Measurements from ENCODE around the gene SVIL. TPM values are rescaled to one million over a fixed set of nuclear protein-coding genes. Genes with fewer than 3 reads are reported as not detected.

The SVIL gene
- total and polyA plus RNA-seq, 2 of the 13 experiments (the other 11 are each of a cell fraction or from before 2014, with no cell fraction given) = 3.9 to 12.1 TPM

GRCh38 chr10:29600821-29601220 lies 34.0 kb downstream of the SVIL start:
- no peaks in the 10 kb centered on the region for H3K9me3 ChIP-seq (ENCODE audit: low read length)
- no peaks in the 10 kb centered on the region for H3K4me1 ChIP-seq (ENCODE audit: insufficient read depth, low read length)
- no TSS peak for BruUV-seq (replicated peaks)
- 96% methylated on average over 6 of the region's 6 CpGs for WGBS (ENCODE audit: low lambda C conversion rate)
- H4K20me1 ChIP-seq (ENCODE audit: insufficient read depth, low read length) = no peaks in the 10 kb centered on the region
- ChIA-PET POLR2A (no interaction called here), CTCF (ENCODE audit: low intra/inter-chr PET ratio, low total read pairs) (no interaction called here)
- H3K79me2 ChIP-seq (ENCODE audit: insufficient read depth, low read length) = no peaks in the 10 kb centered on the region
- no peak overlapping the region for H3K4me2 ChIP-seq (ENCODE audit: low read depth, low read length)
- intact Hi-C loops (cut with micrococcal nuclease; ENCODE audit: unreplicated experiment) (no loop called here), in situ Hi-C loops (cut with HindIII; ENCODE audit: extremely low pct_ligation_motif_present, low pct_unique_long_range_greater_than_20kb) (no loop called here)
- DNase-seq (ENCODE audit: low spot score) (no peak), FAIRE-seq (no peak), ATAC-seq (no peak)
- H2AFZ ChIP-seq (ENCODE audit: low read length) = no peak overlapping the region
- H3K9ac ChIP-seq (ENCODE audit: insufficient read depth, low read depth, low read length) = no peak overlapping the region
- no peak overlapping the region for H3K27ac ChIP-seq (ENCODE audit: extremely low read length, insufficient read depth, low read length)
- no peak overlapping the region for H3K4me3 ChIP-seq (replicated peaks in 1 of 3; ENCODE audit: insufficient read depth in 1 of 3, low read depth in 2 of 3, low read length in 3 of 3)
- no peaks in the 10 kb centered on the region; a peak in 1 of 5 replicates for H3K36me3 ChIP-seq (replicated peaks in 1 of 2; ENCODE audit: control insufficient read depth in 1 of 2, insufficient read depth in 2 of 2, low read length in 2 of 2)
- H3K27me3 ChIP-seq (ENCODE audit: control insufficient read depth in 1 of 2, insufficient read depth in 2 of 2, low read length in 2 of 2) = no peaks in the 10 kb centered on the region
- TF ChIP-seq KDM3A (CRISPR knock-in tag; IDR thresholded peaks at IDR 0.05; ENCODE audit: low read depth) (no peak), ZNF652 (CRISPR knock-in tag; IDR thresholded peaks at IDR 0.05; ENCODE audit: borderline replicate concordance, low read depth) (no peak), ZBTB40 (IDR thresholded peaks at IDR 0.05) (no peak), ZBTB40 (CRISPR knock-in tag; IDR thresholded peaks at IDR 0.05) (no peak), ZNF766 (CRISPR knock-in tag; IDR thresholded peaks at IDR 0.05; ENCODE audit: borderline replicate concordance) (no peak), ZNF552 (CRISPR knock-in tag; IDR thresholded peaks at IDR 0.05; ENCODE audit: borderline replicate concordance) (no peak), SKIL (CRISPR knock-in tag; IDR thresholded peaks at IDR 0.05; ENCODE audit: borderline replicate concordance) (no peak), EP300 (IDR thresholded peaks at IDR 0.05; ENCODE audit: low read depth in 2 of 2, low read length in 2 of 2) (no peak), EP300 (CRISPR knock-in tag; IDR thresholded peaks at IDR 0.05; ENCODE audit: borderline replicate concordance) (no peak), TEAD2 (CRISPR knock-in tag; IDR thresholded peaks at IDR 0.05) (no peak), HCFC1 (IDR thresholded peaks at IDR 0.05; ENCODE audit: low read depth, low read length) (no peak), GLI4 (CRISPR knock-in tag; IDR thresholded peaks at IDR 0.05; ENCODE audit: borderline replicate concordance) (no peak), LCORL (IDR thresholded peaks at IDR 0.05) (no peak), LCORL (CRISPR knock-in tag; IDR thresholded peaks at IDR 0.05) (no peak), ZNF343 (CRISPR knock-in tag; IDR thresholded peaks at IDR 0.05) (no peak), TMF1 (CRISPR knock-in tag; IDR thresholded peaks at IDR 0.05; ENCODE audit: low read depth) (no peak)
